OCI-LY7 (cell line): ENCODE measurements around the gene ZBTB7A.

ENCODE experiments used
- CTCF ChIP-seq: fragments of 200-600 bp; sonication (generic); conservative IDR thresholded peaks from 2 replicates; pipeline ENCODE4 v1.5.1; 2014; ENCODE audit warnings: mild to moderate bottlenecking, antibody characterized with exemption, low read length, moderate library complexity, mixed read lengths
- EZH2phosphoT487 ChIP-seq: fragments of 200-600 bp; sonication (generic); IDR thresholded peaks from 2 replicates; pipeline ENCODE4 v1.6.1; 2018; ENCODE audit warnings: low read depth, borderline replicate concordance, mild to moderate bottlenecking, mixed run types, antibody characterized with exemption, low read length, moderate library complexity, mixed read lengths

- TF ChIP-seq CTCF (no peak), EZH2phosphoT487 (no peak)
Observed at GRCh38 chr19:4034048-4035017, 32.4 kb downstream of the ZBTB7A start.
